GM19193 (cell line): ENCODE measurements around the gene SLC19A1.

ENCODE experiments used
- POLR2A ChIP-seq: IDR thresholded peaks from 4 replicates; pipeline ENCODE4 v1.6.1; 2011; ENCODE audit not compliant: insufficient read depth, insufficient read length; ENCODE audit errors: extremely low read depth

SLC19A1 gene

GRCh38 chr21:45525153-45525909, 16.9 kb downstream of the SLC19A1 start:
- TF ChIP-seq POLR2A = no peak

- TF ChIP-seq POLR2A = no peak
Measured at GRCh38 chr21:45524756-45525152, 17.5 kb downstream of the SLC19A1 start.

- TF ChIP-seq POLR2A = no peak
Measured at GRCh38 chr21:45523411-45524101, 18.7 kb downstream of the SLC19A1 start.

GRCh38 chr21:45522986-45523385, 19.3 kb downstream of the SLC19A1 start:
- no peak for TF ChIP-seq POLR2A

- TF ChIP-seq POLR2A = no peak
Measured at GRCh38 chr21:45522381-45522780, 19.9 kb downstream of the SLC19A1 start.

GRCh38 chr21:45521241-45521640, 21.0 kb downstream of the SLC19A1 start:
- no peak for TF ChIP-seq POLR2A

GRCh38 chr21:45519182-45519581, 23.1 kb downstream of the SLC19A1 start:
- TF ChIP-seq POLR2A = no peak

GRCh38 chr21:45518742-45519141, 23.5 kb downstream of the SLC19A1 start:
- no peak for TF ChIP-seq POLR2A

GRCh38 chr21:45517249-45518065, 24.8 kb downstream of the SLC19A1 start:
- no peak for TF ChIP-seq POLR2A

GRCh38 chr21:45516671-45517151, 25.5 kb downstream of the SLC19A1 start:
- TF ChIP-seq POLR2A = no peak

- no peak for TF ChIP-seq POLR2A
Measured at GRCh38 chr21:45516071-45516670, 26.1 kb downstream of the SLC19A1 start.

GRCh38 chr21:45515241-45516061, 26.8 kb downstream of the SLC19A1 start:
- TF ChIP-seq POLR2A = no peak

- TF ChIP-seq POLR2A = no peak
Measured at GRCh38 chr21:45514311-45515021, 27.8 kb downstream of the SLC19A1 start.
